Tibial artery (tissue), 4 donors: ENCODE results near the gene ETV5.

Experiments used
- DNase-seq, 2 donors: peaks; one replicate each; pipeline ENCODE4 v3.0.0-alpha.2; 2019
- H3K27ac ChIP-seq, 2 donors: fragments of 200-600 bp; sonication (generic) in 1 of 2; 1 replicate in 1 of 2; 2 replicates in 1 of 2; pipeline ENCODE4 v1.5.1; 2018 to 2019; ENCODE audit warnings: mild to moderate bottlenecking in 1 of 2
- H3K27me3 ChIP-seq, 2 donors: fragments of 200-600 bp; sonication (generic) in 1 of 2; one replicate each; pipeline versions ENCODE4 v1.5.1 to v1.6.0; 2016 to 2019
- H3K36me3 ChIP-seq, 3 donors: fragments of 200-600 bp; sonication (generic) in 2 of 3; one replicate each; pipeline ENCODE4 v1.5.1; 2016 to 2019; ENCODE audit warnings: mild to moderate bottlenecking in 2 of 3
- H3K4me1 ChIP-seq, 4 donors: fragments of 200-600 bp; sonication (generic) in 2 of 4; 1 replicate in 3 of 4; 2 replicates in 1 of 4; pipeline ENCODE4 v1.5.1; 2016 to 2019
- H3K4me3 ChIP-seq, 2 donors: fragments of 200-600 bp; sonication (generic) in 1 of 2; 1 replicate in 1 of 2; 2 replicates in 1 of 2; pipeline ENCODE4 v1.5.1; 2018 to 2019; ENCODE audit warnings: mild to moderate bottlenecking in 2 of 2
- H3K9me3 ChIP-seq, 3 donors: fragments of 200-600 bp; sonication (generic) in 1 of 3; one replicate each; pipeline ENCODE4 v1.5.1; 2016 to 2019
- CTCF ChIP-seq, 2 experiments: fragments of 200-600 bp in 1 of 2; fragments of 450-650 bp in 1 of 2; IDR thresholded peaks; one replicate each; pipeline ENCODE4 v1.5.1; 2017 to 2019; ENCODE audit warnings: antibody characterized with exemption in 2 of 2, mild to moderate bottlenecking in 1 of 2, moderate library complexity in 1 of 2
- intact Hi-C: fragments of 100-400 bp; cut with DNase I; formaldehyde crosslinking; loops from one replicate; pipeline ENCODE4 v1.15.0; 2023; ENCODE audit warnings: low total_unique reads

The ETV5 gene

GRCh38 chr3:186129206-186129605 lies 20.3 kb upstream of the ETV5 start:
- Histone ChIP-seq H3K4me1 (no peaks in the 10 kb centered on the region), H3K9me3 (no peaks in the 10 kb centered on the region), H3K36me3 (no peaks in the 10 kb centered on the region), H3K27ac (no peak overlapping the region), H3K27me3 (no peaks in the 10 kb centered on the region), H3K4me3 (no peak overlapping the region)
- TF ChIP-seq CTCF (IDR thresholded peaks at IDR 0.05), result no peak
- intact Hi-C loops, result no loop called here
- DNase-seq, result no peak

- Histone ChIP-seq H3K9me3 (no peaks in the 10 kb centered on the region), H3K36me3 (no peaks in the 10 kb centered on the region), H3K4me1 (no peaks in the 10 kb centered on the region), H3K27me3 (no peaks in the 10 kb centered on the region), H3K27ac (no peak overlapping the region), H3K4me3 (no peak overlapping the region)
- no peak for DNase-seq
- intact Hi-C loops, result no loop called here
- no peak for TF ChIP-seq CTCF (IDR thresholded peaks at IDR 0.05)
Observed at GRCh38 chr3:186128158-186128557, 19.3 kb upstream of the ETV5 start.

GRCh38 chr3:186127463-186127862 lies 18.6 kb upstream of the ETV5 start:
- H3K9me3 ChIP-seq, result no peaks in the 10 kb centered on the region
- no peak overlapping the region for H3K27ac ChIP-seq
- H3K27me3 ChIP-seq, result no peaks in the 10 kb centered on the region
- TF ChIP-seq CTCF (IDR thresholded peaks at IDR 0.05), result no peak
- H3K4me1 ChIP-seq, result no peaks in the 10 kb centered on the region
- H3K36me3 ChIP-seq, result no peaks in the 10 kb centered on the region
- H3K4me3 ChIP-seq, result no peak overlapping the region
- intact Hi-C loops, result no loop called here
- DNase-seq, result no peak

DNA sequence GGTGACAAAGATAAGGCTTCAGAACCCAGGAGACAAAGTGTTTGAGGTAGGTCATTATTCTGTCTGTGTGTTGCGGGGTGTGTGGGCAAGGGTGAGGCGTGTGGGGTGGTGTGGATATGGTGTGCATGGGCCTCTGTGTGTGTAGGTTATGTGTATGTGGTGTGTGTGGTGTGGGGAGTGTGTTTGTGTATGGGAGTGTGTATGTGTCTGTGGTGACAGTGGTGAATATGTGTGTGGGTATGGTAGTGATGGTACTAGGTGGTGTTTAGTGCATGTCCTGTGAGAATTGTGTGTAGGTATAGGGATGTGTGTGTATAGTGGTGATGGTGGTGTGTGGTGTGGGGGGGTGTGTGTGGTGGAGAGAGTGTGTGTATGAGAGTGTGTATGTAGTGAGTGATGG lies 16.2 kb upstream of the ETV5 start:
- Histone ChIP-seq H3K4me3 (no peak overlapping the region), H3K36me3 (no peaks in the 10 kb centered on the region), H3K27ac (no peak overlapping the region), H3K4me1 (no peaks in the 10 kb centered on the region), H3K27me3 (no peaks in the 10 kb centered on the region), H3K9me3 (no peaks in the 10 kb centered on the region)
- intact Hi-C loops, result no loop called here
- TF ChIP-seq CTCF (IDR thresholded peaks at IDR 0.05), result no peak
- DNase-seq, result no peak

- TF ChIP-seq CTCF (IDR thresholded peaks at IDR 0.05), result no peak
- intact Hi-C loops, result no loop called here
- H3K4me3 ChIP-seq, result no peak overlapping the region
- H3K27ac ChIP-seq, result no peak overlapping the region
- no peaks in the 10 kb centered on the region for H3K9me3 ChIP-seq
- no peaks in the 10 kb centered on the region for H3K36me3 ChIP-seq
- no peak for DNase-seq
- no peaks in the 10 kb centered on the region for H3K4me1 ChIP-seq
- H3K27me3 ChIP-seq, result no peaks in the 10 kb centered on the region
Observed at GRCh38 chr3:186124592-186124991, 15.7 kb upstream of the ETV5 start.

DNA sequence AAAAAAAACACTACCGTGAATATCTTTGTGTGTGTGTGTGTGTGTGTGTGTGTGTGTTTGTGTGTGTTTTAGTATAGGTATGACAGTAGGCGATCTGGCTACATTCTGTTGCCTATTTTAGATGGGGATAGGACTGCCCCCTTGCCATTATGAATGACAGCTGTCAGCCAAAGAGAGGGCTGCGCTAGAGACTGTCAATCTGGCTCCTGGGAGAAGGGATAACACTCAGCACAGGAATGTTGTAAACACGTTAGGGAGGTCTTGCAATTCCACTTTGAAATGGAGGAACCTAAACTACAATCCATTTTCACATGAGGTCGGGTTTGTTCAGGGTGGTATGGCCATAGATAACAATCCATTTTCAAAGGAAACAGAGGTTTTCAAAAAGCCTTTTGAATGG lies 14.1 kb upstream of the ETV5 start:
- DNase-seq, result no peak
- intact Hi-C loops, result no loop called here
- Histone ChIP-seq H3K27me3 (no peaks in the 10 kb centered on the region), H3K4me3 (no peak overlapping the region), H3K4me1 (no peaks in the 10 kb centered on the region), H3K36me3 (no peaks in the 10 kb centered on the region), H3K9me3 (no peaks in the 10 kb centered on the region), H3K27ac (no peak overlapping the region)
- no peak for TF ChIP-seq CTCF (IDR thresholded peaks at IDR 0.05)
